ENCODE results near the gene MAGT1. TPM values are rescaled to one million over a fixed set of nuclear protein-coding genes. Genes with fewer than 3 reads are reported as not detected.

MAGT1 gene
- total RNA-seq = 10 to 100 TPM; 46.0 to 50.4 TPM

GRCh38 chrX:77894921-77895886 is at the start of gene MAGT1:
TSS of gene MAGT1 (minus strand) at chrX:77895435. CDS start at chrX:77895410, 25 bp downstream.

GRCh38 chrX:77910108-77910840 is 15.0 kb upstream of the MAGT1 start, which contains the start of gene ATP7A:
TSS of gene ATP7A (plus strand) at chrX:77910693. CDS start at chrX:77971642, 60,949 bp downstream.

GRCh38 chrX:77899081-77899828 is 4.0 kb upstream of the MAGT1 start, which contains the start of gene COX7B:
TSS of gene COX7B (plus strand) at chrX:77899468. CDS start at chrX:77899554, 86 bp downstream.

GRCh38 chrX:77785486-77786364 is 109.5 kb downstream of the MAGT1 start, which contains the start of gene ATRX:
TSS of gene ATRX (minus strand) at chrX:77786216. CDS start at chrX:77786001, 215 bp downstream.

Other genes starting within 250 kb of the MAGT1 start
- 10 to 100 TPM; 78.0 to 79.7 TPM for gene ATRX, start 109.2 kb downstream of the MAGT1 start, total RNA-seq
- 100 to 1,000 TPM; 216 to 238 TPM for gene COX7B, start 4.0 kb upstream of the MAGT1 start, total RNA-seq
- gene ATP7A, start 15.3 kb upstream of the MAGT1 start, total RNA-seq = 10 to 100 TPM; 11.5 to 12.2 TPM
- gene PGAM4, start 74.2 kb upstream of the MAGT1 start, total RNA-seq = under 1 TPM in 1 of 2 experiments, not detected in 1; 0.41 TPM
- 1,000 to 10,000 TPM in 1 of 2 experiments, 100 to 1,000 TPM in 1; 993 to 1,044 TPM for gene PGK1, start 208.8 kb upstream of the MAGT1 start, total RNA-seq
- 10 to 100 TPM; 18.0 to 19.8 TPM for gene TAF9B, start 244.2 kb upstream of the MAGT1 start, total RNA-seq